ENCODE measurements around the gene BMP7.
"Not testable (repeated sequence)": the region's sequence is repeated elsewhere in the genome, so short reads cannot be mapped to it uniquely, and the experiment has no call there.

Gene BMP7

GRCh38 chr20:57265336-57265996, 975 bp downstream of the BMP7 start:
- peak; percentile 63 for DNase-seq (ENCODE audit: low spot score)

GRCh38 chr20:57264908-57265335, 1.5 kb downstream of the BMP7 start:
- not testable (repeated sequence) for DNase-seq (ENCODE audit: low spot score)

GRCh38 chr20:57263801-57264792, 2.3 kb downstream of the BMP7 start:
- DNase-seq (ENCODE audit: low spot score), result peak; percentile 79

GRCh38 chr20:57262784-57263609, 3.4 kb downstream of the BMP7 start:
- DNase-seq (ENCODE audit: low spot score), result peak; percentile 92

GRCh38 chr20:57262301-57262700, 4.1 kb downstream of the BMP7 start:
- DNase-seq (ENCODE audit: low spot score), result no peak

GRCh38 chr20:57261457-57262251, 4.8 kb downstream of the BMP7 start:
- DNase-seq (ENCODE audit: low spot score), result no peak

- no peak for DNase-seq (ENCODE audit: low spot score)
Measured at GRCh38 chr20:57260934-57261333, 5.5 kb downstream of the BMP7 start.

GRCh38 chr20:57259938-57260921, 6.2 kb downstream of the BMP7 start:
- no peak for DNase-seq (ENCODE audit: low spot score)

GRCh38 chr20:57259121-57259937, 7.1 kb downstream of the BMP7 start:
- DNase-seq (ENCODE audit: low spot score), result peak; percentile 79

- DNase-seq (ENCODE audit: low spot score), result no peak
Measured at GRCh38 chr20:57257701-57258453, 8.6 kb downstream of the BMP7 start.

GRCh38 chr20:57256908-57257307, 9.5 kb downstream of the BMP7 start:
- DNase-seq (ENCODE audit: low spot score), result no peak

GRCh38 chr20:57256205-57256604, 10.2 kb downstream of the BMP7 start:
- no peak for DNase-seq (ENCODE audit: low spot score)

- no peak for DNase-seq (ENCODE audit: low spot score)
Measured at GRCh38 chr20:57255183-57255582, 11.3 kb downstream of the BMP7 start.

- no peak for DNase-seq (ENCODE audit: low spot score)
Measured at GRCh38 chr20:57252559-57253162, 13.8 kb downstream of the BMP7 start.

GRCh38 chr20:57251949-57252348, 14.5 kb downstream of the BMP7 start:
- DNase-seq (ENCODE audit: low spot score), result no peak

- no peak for DNase-seq (ENCODE audit: low spot score)
Measured at GRCh38 chr20:57251344-57251743, 15.1 kb downstream of the BMP7 start.

- DNase-seq (ENCODE audit: low spot score), result no peak
Measured at GRCh38 chr20:57250607-57251343, 15.7 kb downstream of the BMP7 start.

All from SW480 (cell line).